ENCODE data around the gene IL17RD. TPM values are rescaled to one million over a fixed set of nuclear protein-coding genes. Genes with fewer than 3 reads are reported as not detected.

The IL17RD gene
- polyA plus RNA-seq, 1 of the 3 experiments (the other 2 are of a cell fraction): 2.4 TPM

GRCh38 chr3:57098418-57099310 lies 66.5 kb downstream of the IL17RD start:
- TF ChIP-seq ELF1 (IDR thresholded peaks at IDR 0.05): no peak
- no peak for TF ChIP-seq FOXJ3 (CRISPR knock-in tag; IDR thresholded peaks at IDR 0.05)
- no peak for TF ChIP-seq MAX (IDR thresholded peaks at IDR 0.05; ENCODE audit: low read depth)
- no peak for TF ChIP-seq RCOR1 (IDR thresholded peaks at IDR 0.05; ENCODE audit: low read length)
- TF ChIP-seq RFX5 (IDR thresholded peaks at IDR 0.05; ENCODE audit: low read length): no peak
- no peak for TF ChIP-seq FOXM1 (IDR thresholded peaks at IDR 0.05; ENCODE audit: low read depth)
- TF ChIP-seq YY1 (IDR thresholded peaks at IDR 0.05; ENCODE audit: low read depth): no peak
- no peak for TF ChIP-seq MXI1 (IDR thresholded peaks at IDR 0.05; ENCODE audit: low read depth, low read length)
- no peak for TF ChIP-seq EZH2phosphoT487 (IDR thresholded peaks at IDR 0.05; ENCODE audit: borderline replicate concordance, low read depth)
- no peak for TF ChIP-seq TCF12 (IDR thresholded peaks at IDR 0.05)
- no peak for TF ChIP-seq SMC3 (IDR thresholded peaks at IDR 0.05; ENCODE audit: low read depth, low read length)
- TF ChIP-seq ZBTB33 (IDR thresholded peaks at IDR 0.05; ENCODE audit: borderline replicate concordance, low read depth): no peak
- TF ChIP-seq SIN3A (IDR thresholded peaks at IDR 0.05; ENCODE audit: borderline replicate concordance, low read depth, low read length): no peak
- no peak for TF ChIP-seq JUND (IDR thresholded peaks at IDR 0.05)
- no peak for TF ChIP-seq TAF1 (IDR thresholded peaks at IDR 0.05; ENCODE audit: borderline replicate concordance, low read depth, low read length)
- TF ChIP-seq RAD21 (IDR thresholded peaks at IDR 0.05; ENCODE audit: low read length): no peak
- TF ChIP-seq NFIC (IDR thresholded peaks at IDR 0.05; ENCODE audit: borderline replicate concordance): no peak
- no peak for TF ChIP-seq EP300 (IDR thresholded peaks at IDR 0.05; ENCODE audit: borderline replicate concordance in 1 of 2, low read depth in 1 of 2, low read length in 1 of 2)
- H4K20me1 ChIP-seq (ENCODE audit: insufficient read depth): no peaks in the 10 kb centered on the region
- ChIA-PET CTCF (interaction anchor here (0.7 to 6.1 kb wide), 13 partner anchors 12 to 336 kb away, joined by 3 to 49 read pairs (median 3); no protein-coding TSS in a partner anchor), POLR2A (interaction anchor here (0.5 kb wide), 1 partner anchor 11 kb away, joined by 3 read pairs; no protein-coding TSS in a partner anchor)
- H3K4me3 ChIP-seq (ENCODE audit: low read depth in 2 of 2, low read length in 1 of 2): no peak overlapping the region
- peaks cover 0 to 33% of the 10 kb centered on the region in 2 experiments for H3K36me3 ChIP-seq (replicated peaks in 1 of 2; ENCODE audit: control insufficient read depth in 1 of 2, insufficient read depth in 2 of 2, low read length in 1 of 2)
- WGBS (ENCODE audit: low lambda C conversion rate): 62% methylated on average over 6 of the region's 6 CpGs
- no peaks in the 10 kb centered on the region for H3K27me3 ChIP-seq (ENCODE audit: insufficient read depth)
- no peaks in the 10 kb centered on the region for H3K9me2 ChIP-seq
- no peaks in the 10 kb centered on the region for H3F3A ChIP-seq (replicated peaks; ENCODE audit: insufficient read depth)
- peaks cover 0 to 2% of the 10 kb centered on the region in 2 experiments; a peak in 2 of 4 replicates for H3K4me1 ChIP-seq (ENCODE audit: control insufficient read depth in 1 of 2, insufficient read depth in 2 of 2, low read depth in 1 of 2, low read length in 1 of 2)
- no peaks in the 10 kb centered on the region for H3K9me3 ChIP-seq
- H3K79me2 ChIP-seq (ENCODE audit: insufficient read depth): no peaks in the 10 kb centered on the region
- H2AFZ ChIP-seq (ENCODE audit: low read depth): no peak overlapping the region
- DNase-seq: no peak
- H3K4me2 ChIP-seq: no peak overlapping the region
- H3K27ac ChIP-seq (ENCODE audit: low read depth in 2 of 2, low read length in 1 of 2): no peak overlapping the region; a peak in 1 of 4 replicates
- H3K9ac ChIP-seq: no peak overlapping the region

Data from SK-N-SH (cell line).